ELR (cell line): ENCODE data around the gene FAM78A.
"Not testable (repeated sequence)": the region's sequence is repeated elsewhere in the genome, so short reads cannot be mapped to it uniquely, and the experiment has no call there.

Experiments used
- DNase-seq: peaks from one replicate; pipeline ENCODE4 v3.0.0-alpha.2; 2015; ENCODE audit warnings: low read depth

Gene FAM78A

DNA sequence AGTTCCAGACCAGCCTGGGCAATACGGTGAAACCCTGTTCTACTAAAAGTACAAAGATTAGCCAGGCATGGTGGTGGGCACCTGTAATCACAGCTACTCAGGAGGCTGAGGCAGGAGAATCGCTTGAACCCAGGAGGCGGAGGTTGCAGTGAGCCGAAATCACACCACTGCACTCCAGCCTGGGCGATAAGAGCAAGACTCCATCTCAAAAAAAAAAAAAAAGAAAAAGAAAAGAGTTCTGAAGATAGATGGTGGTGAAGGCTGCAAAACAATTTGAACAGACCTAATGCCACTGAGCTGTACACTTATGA is 13.3 kb downstream of the FAM78A start:
- not testable (repeated sequence) for DNase-seq

- DNase-seq, result no peak
These were observed 13.8 kb downstream of the FAM78A start for GRCh38 chr9:131262327-131263032.

- DNase-seq, result no peak
These were observed 15.4 kb downstream of the FAM78A start for GRCh38 chr9:131260751-131261452.

- DNase-seq, result no peak
These were observed 16.3 kb downstream of the FAM78A start for GRCh38 chr9:131259916-131260597.

DNA sequence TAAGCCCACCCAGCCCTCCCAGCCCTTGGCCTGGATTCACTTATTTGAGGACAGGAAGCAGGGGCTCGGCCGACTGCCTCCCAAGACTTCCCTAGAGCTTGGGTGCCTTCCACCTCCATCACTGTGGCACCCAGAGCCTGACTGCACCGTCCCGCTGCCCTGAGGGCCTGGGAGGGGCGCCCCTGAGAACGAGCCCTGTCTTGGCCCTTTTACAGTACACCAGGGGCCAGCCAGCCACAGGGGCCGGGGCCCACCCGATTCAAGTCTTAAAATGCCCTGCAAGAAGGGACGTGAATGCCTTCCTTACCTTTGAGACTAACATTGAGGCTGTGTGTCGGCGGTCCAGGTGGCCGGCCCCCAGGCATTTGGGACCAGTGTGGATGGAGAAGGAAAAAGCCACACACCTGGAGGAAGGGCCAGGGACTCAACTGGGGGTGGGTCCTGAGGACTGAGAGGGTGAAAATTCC is 16.8 kb downstream of the FAM78A start:
- DNase-seq, result no peak

DNA sequence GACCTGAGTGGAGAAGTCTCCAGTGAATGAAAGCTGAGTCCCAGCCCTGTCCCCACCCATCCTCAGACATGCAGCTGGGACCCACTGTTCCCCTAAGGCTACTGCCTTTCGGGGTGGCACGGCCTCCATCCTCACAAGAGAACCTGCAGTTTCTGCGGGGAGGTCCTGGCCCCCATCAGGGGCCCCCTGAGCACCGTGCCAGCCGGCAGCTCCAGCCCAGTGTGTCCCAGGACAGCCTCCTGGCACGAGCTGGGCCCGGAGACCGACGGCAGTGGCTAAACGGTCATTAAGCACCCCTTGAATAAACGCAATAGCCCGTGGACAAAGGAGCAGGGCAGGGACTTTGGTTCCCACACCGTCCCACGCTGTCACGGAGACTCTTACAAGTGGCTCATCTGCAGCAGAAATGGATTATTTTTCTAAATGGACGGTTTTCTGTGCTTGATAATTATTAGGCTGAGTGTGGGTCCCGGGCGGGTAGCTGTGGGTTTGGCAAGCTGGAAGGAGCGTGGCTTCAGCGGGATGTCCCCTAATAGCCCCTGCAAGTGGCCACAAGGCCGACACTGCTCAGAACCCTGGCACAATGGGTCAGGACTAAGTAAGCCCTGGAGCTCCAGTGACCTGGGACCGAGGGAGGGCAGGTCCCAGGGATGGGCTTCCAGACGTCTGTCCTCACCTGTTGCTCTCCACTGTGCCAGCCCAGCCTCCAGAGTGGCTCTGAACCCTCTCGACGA is 17.4 kb downstream of the FAM78A start:
- no peak for DNase-seq

DNA sequence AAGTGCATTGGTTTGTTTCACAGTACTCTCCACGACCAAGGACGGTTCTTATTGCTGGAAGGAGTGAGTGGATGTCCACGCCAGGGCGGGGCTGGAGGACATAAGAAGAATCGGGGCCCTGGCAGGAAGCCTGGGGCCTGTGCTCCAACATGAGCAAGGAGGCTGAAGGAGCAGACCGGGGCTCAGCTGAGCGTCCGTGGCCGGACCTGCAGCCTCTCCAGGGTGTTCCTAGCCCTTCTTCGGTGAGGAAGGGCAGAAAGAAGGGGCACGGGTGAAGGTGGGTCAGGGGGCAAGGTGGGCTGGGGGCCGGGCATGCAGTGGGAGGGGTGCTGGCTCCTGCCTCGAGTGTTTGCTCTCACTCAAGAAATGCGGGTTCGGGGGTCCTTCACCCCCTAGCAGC is 18.1 kb downstream of the FAM78A start:
- no peak for DNase-seq

DNA sequence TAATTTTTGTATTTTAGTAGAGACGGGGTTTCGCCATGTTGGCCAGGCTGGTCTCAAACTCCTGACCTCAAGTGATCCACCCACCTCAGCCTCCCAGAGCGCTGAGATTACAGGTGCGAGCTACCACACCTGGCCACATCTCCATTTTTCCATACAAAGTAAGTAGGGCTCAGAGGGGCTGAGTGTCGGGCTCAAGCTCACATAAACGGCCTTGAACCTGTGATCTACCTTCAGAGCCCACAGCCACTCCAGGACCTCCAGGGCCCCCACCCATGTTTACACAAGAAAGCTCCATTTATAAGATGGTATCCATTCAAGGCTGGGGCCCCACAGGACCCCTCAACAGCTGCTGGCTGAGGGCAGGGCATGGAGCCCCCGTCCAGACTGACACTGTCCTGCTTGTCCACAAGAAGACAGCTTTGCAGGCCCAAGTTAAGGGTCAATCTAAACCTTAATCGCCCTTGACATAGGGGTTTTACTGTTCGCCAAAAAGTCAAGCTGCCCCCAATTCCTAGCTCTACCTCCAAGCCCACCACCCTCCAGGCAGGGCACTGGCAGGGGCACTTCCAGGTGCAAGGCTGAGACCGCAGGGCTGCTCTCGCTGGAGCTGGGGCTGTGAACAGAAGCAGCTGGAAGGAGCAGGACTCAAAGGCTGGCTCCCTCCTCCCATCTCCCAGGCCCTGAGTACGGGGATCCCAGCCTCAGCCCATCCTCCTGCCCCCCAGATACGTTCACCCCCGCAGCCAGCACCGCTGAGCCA is 18.9 kb downstream of the FAM78A start:
- no peak for DNase-seq

- no peak for DNase-seq
These were observed 20.6 kb downstream of the FAM78A start for GRCh38 chr9:131255676-131256197.

- DNase-seq, result no peak
These were observed 21.7 kb downstream of the FAM78A start for GRCh38 chr9:131254626-131255025.

- DNase-seq, result peak; percentile 23
These were observed 22.3 kb downstream of the FAM78A start for GRCh38 chr9:131253891-131254491.

DNA sequence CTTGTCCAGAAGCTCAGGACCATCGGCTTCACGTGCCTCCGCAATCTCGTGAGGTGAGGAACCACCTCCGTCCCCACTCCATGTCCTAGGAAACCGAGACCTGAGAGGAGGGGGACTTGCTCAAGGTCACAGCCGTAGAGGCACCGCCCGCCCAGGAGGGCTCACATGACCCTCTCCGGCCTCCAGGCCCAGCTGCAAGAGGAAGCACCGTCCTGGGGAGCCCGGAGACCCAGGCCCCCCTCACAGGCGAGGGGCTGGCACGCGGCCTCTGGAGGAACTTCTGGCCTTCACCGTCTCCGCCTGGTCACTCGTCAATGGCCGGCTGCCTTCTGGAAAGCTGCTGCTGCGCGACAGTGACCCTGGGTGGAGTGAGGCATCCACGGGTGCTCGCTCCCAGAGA is 24.2 kb downstream of the FAM78A start:
- no peak for DNase-seq

DNA sequence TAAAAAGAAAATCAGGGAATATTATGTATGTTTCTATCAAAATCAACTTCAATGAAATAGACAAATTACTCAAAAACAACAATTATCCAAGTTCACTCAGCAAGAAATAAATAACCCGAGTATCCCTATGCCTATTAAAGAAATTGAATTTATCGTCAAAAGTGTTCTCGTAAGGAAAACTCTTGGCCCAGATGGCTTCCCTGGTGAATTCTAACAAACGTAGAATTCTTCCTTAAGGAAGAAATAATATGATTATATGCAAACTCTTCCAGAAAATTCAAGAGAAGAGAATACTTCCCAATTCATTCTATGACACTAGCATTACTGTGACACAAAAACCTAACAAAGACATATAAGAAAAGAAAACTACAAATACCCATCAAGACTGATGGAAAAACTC is 29.7 kb downstream of the FAM78A start:
- no peak for DNase-seq

- not testable (repeated sequence) for DNase-seq
These were observed 32.0 kb downstream of the FAM78A start for GRCh38 chr9:131244331-131244730.

DNA sequence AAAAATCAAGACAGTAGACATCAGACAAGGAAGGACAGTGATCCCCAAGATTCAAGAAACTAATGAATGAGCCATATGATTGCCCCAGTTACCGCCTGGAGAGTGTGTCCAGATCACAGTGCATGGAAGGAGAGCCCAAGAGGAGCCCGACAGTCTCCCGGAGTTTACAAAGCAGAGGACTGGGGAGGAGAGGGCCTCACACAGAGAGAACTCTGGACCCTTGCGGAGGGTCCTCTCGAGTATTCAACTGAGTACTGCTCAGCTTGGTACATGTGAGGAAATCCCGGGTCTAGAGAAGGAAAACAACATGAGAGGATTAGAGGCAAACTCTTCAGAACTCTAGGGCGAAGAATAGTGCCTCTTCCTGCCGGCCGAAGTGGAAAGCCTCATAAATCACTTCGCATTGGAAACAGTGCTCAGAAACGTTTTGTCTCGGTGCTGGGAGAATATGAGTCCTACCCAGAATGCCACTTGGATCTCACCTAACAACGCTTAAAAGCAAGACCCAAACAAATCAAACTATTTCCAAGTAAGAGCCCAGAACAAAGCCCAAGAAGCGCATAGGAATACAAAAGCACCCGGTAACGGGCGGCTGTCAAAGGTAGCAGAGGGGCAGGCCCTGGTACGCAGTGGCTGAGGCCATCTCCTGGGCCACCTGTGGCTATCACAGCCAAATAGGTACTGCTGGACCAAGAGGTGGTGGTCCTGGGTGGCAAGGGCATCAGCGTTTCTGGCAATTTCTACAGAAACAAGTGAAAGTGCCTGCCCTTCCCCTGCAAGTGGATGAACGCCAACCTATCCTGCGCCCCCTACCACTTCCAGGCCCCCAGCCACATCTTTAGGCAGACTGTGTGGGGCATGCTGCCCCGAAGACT is 36.0 kb downstream of the FAM78A start:
- DNase-seq, result no peak

GRCh38 chr9:131239161-131239975 is 36.9 kb downstream of the FAM78A start:
- DNase-seq, result no peak

GRCh38 chr9:131238402-131239021 is 37.8 kb downstream of the FAM78A start:
- no peak for DNase-seq

GRCh38 chr9:131237931-131238401 is 38.3 kb downstream of the FAM78A start:
- DNase-seq, result peak; percentile 70

- no peak for DNase-seq
These were observed 39.0 kb downstream of the FAM78A start for GRCh38 chr9:131237291-131237690.
